Measurements from ENCODE around the gene RIPOR3. TPM values are rescaled to one million over a fixed set of nuclear protein-coding genes. Genes with fewer than 3 reads are reported as not detected.

RIPOR3 gene
- total RNA-seq, 3 donors from 2014 or later (not counting 1 experiment from before 2014, with no cell fraction given): 0.45 TPM; not detected in 2

- Mint-ChIP-seq H3K4me3 (no peak overlapping the region), H3K4me1 (no peaks in the 10 kb centered on the region), H3K9me3 (no peaks in the 10 kb centered on the region), H3K27ac (no peak overlapping the region), H3K27me3 (ENCODE audit: low read depth in 2 of 2) (peaks cover 25 to 36% of the 10 kb centered on the region in 2 donors), H3K36me3 (no peaks in the 10 kb centered on the region)
- H3K4me1 ChIP-seq (ENCODE audit: control insufficient read depth, insufficient read depth, low read length): no peaks in the 10 kb centered on the region
- ATAC-seq (no peak), DNase-seq (no peak)
- no peaks in the 10 kb centered on the region for H3K36me3 ChIP-seq (ENCODE audit: control insufficient read depth, insufficient read depth, low read length)
- H3K9me3 ChIP-seq (ENCODE audit: control insufficient read depth, insufficient read depth, low read length): no peaks in the 10 kb centered on the region
- no peak overlapping the region for H3K27ac ChIP-seq (ENCODE audit: low read length)
- WGBS (ENCODE audit: insufficient coverage): 89% methylated on average over 9 of the region's 9 CpGs
- H3K27me3 ChIP-seq (ENCODE audit: control insufficient read depth, insufficient read depth, low read length): no peaks in the 10 kb centered on the region
- intact Hi-C loops (cut with micrococcal nuclease): no loop called here
- TF ChIP-seq CTCF (IDR thresholded peaks at IDR 0.05): no peak
- no peak overlapping the region for H3K4me3 ChIP-seq (ENCODE audit: low read length)
Measured at GRCh38 chr20:50710492-50711063, 19.2 kb upstream of the RIPOR3 start.

GRCh38 chr20:50709636-50709973 lies 18.3 kb upstream of the RIPOR3 start:
- no peaks in the 10 kb centered on the region for H3K4me1 ChIP-seq (ENCODE audit: control insufficient read depth, insufficient read depth, low read length)
- H3K27ac Mint-ChIP-seq: no peak overlapping the region
- no peak overlapping the region for H3K27ac ChIP-seq (ENCODE audit: low read length)
- intact Hi-C loops (cut with micrococcal nuclease): no loop called here
- H3K27me3 Mint-ChIP-seq (ENCODE audit: low read depth in 2 of 2): peaks cover 25 to 42% of the 10 kb centered on the region in 2 donors
- no peak overlapping the region for H3K4me3 ChIP-seq (ENCODE audit: low read length)
- ATAC-seq (no peak), DNase-seq (no peak)
- H3K9me3 ChIP-seq (ENCODE audit: control insufficient read depth, insufficient read depth, low read length): no peaks in the 10 kb centered on the region
- no peaks in the 10 kb centered on the region for H3K4me1 Mint-ChIP-seq
- H3K36me3 Mint-ChIP-seq: no peaks in the 10 kb centered on the region
- 72% methylated on average over 5 of the region's 5 CpGs for WGBS (ENCODE audit: insufficient coverage)
- no peaks in the 10 kb centered on the region for H3K9me3 Mint-ChIP-seq
- no peak for TF ChIP-seq CTCF (IDR thresholded peaks at IDR 0.05)
- H3K4me3 Mint-ChIP-seq: no peak overlapping the region
- no peaks in the 10 kb centered on the region for H3K36me3 ChIP-seq (ENCODE audit: control insufficient read depth, insufficient read depth, low read length)
- H3K27me3 ChIP-seq (ENCODE audit: control insufficient read depth, insufficient read depth, low read length): no peaks in the 10 kb centered on the region

- no peak overlapping the region for H3K4me3 ChIP-seq (ENCODE audit: low read length)
- ATAC-seq: no peak
- no peaks in the 10 kb centered on the region for H3K27me3 ChIP-seq (ENCODE audit: control insufficient read depth, insufficient read depth, low read length)
- no peaks in the 10 kb centered on the region for H3K9me3 ChIP-seq (ENCODE audit: control insufficient read depth, insufficient read depth, low read length)
- H3K4me3 Mint-ChIP-seq: no peak overlapping the region
- peaks cover 25 to 43% of the 10 kb centered on the region in 2 donors for H3K27me3 Mint-ChIP-seq (ENCODE audit: low read depth in 2 of 2)
- WGBS (ENCODE audit: insufficient coverage): 90% methylated on average over 5 of the region's 8 CpGs
- no peaks in the 10 kb centered on the region for H3K36me3 Mint-ChIP-seq
- H3K36me3 ChIP-seq (ENCODE audit: control insufficient read depth, insufficient read depth, low read length): no peaks in the 10 kb centered on the region
- H3K27ac Mint-ChIP-seq: no peak overlapping the region
- intact Hi-C loops (cut with micrococcal nuclease): no loop called here
- H3K27ac ChIP-seq (ENCODE audit: low read length): no peak overlapping the region
- no peaks in the 10 kb centered on the region for H3K9me3 Mint-ChIP-seq
- H3K4me1 Mint-ChIP-seq: no peaks in the 10 kb centered on the region
- no peak for DNase-seq
- no peaks in the 10 kb centered on the region for H3K4me1 ChIP-seq (ENCODE audit: control insufficient read depth, insufficient read depth, low read length)
- TF ChIP-seq CTCF (IDR thresholded peaks at IDR 0.05): no peak
Measured at GRCh38 chr20:50708845-50709635, 17.7 kb upstream of the RIPOR3 start.

All from natural killer cell (primary cell).